Rectal smooth muscle tissue (tissue), 1 donor: Measurements from ENCODE around the gene PFKL.

Source experiments
- H3K27ac ChIP-seq: one replicate; pipeline ENCODE4 v1.7.0; 2013; ENCODE audit warnings: low read depth, low read length, inconsistent platforms
- H3K27me3 ChIP-seq: one replicate; pipeline ENCODE4 v1.7.0; 2013; ENCODE audit warnings: low read length; ENCODE audit not compliant: control insufficient read depth, insufficient read depth
- H3K36me3 ChIP-seq: one replicate; pipeline ENCODE4 v1.7.0; 2013; ENCODE audit warnings: low read length; ENCODE audit not compliant: control insufficient read depth, insufficient read depth
- H3K4me1 ChIP-seq: one replicate; pipeline ENCODE4 v1.7.0; 2013; ENCODE audit warnings: low read length; ENCODE audit not compliant: control insufficient read depth, insufficient read depth
- H3K4me3 ChIP-seq: one replicate; pipeline ENCODE4 v1.7.0; 2013; ENCODE audit warnings: low read length
- H3K9ac ChIP-seq: one replicate; pipeline ENCODE4 v1.7.0; 2013; ENCODE audit warnings: low read length

PFKL gene

DNA sequence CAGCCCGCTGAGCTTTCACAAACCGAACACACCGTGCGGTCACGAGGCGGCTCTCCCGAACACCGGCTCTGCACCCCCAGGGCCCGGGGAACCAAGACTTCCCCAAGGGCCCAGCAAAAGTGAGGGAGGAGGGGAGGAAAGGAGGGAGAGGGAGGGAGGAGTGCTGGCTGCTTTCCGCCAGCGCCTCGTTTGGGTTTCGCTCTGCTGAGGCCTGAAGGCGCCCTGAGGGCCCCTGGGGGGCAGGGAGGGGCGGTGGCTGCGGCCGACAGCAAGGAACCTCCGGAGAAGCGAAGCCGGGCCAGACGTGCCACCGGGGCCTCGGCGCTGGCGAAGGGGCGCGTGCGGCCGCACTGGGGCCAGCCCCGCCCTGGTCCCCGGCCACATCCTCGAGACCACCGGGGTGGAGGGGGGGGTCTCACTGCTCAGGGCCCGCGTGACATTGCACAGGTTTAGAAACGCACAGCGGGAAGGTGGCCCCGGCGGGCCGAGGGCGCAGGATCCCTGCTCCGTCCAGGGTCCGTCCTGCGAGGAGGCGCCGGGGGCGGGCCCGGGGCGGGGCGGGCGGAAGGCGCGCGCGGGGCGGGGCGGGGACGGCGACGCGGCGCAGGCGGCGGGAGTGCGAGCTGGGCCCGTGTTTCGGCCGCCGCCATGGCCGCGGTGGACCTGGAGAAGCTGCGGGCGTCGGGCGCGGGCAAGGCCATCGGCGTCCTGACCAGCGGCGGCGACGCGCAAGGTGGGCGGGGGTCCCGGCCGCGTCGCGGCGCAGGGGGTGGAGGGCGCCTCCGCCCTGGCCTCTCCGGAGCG is at the start of gene PFKL:
Gene PFKL (plus strand): TSS at position 596 of the 804 bp plus-strand sequence. CDS start 53 bp downstream, at position 649.
- Histone ChIP-seq H3K27ac (peak within 1 kb of the TSS; percentile 83), H3K27me3 (peaks cover 3% of the 10 kb centered on the region), H3K9ac (peak within 1 kb of the TSS; percentile 78), H3K36me3 (no peaks in the 10 kb centered on the region), H3K4me3 (peak within 1 kb of the TSS; percentile 82), H3K4me1 (peaks cover 9% of the 10 kb centered on the region)

DNA sequence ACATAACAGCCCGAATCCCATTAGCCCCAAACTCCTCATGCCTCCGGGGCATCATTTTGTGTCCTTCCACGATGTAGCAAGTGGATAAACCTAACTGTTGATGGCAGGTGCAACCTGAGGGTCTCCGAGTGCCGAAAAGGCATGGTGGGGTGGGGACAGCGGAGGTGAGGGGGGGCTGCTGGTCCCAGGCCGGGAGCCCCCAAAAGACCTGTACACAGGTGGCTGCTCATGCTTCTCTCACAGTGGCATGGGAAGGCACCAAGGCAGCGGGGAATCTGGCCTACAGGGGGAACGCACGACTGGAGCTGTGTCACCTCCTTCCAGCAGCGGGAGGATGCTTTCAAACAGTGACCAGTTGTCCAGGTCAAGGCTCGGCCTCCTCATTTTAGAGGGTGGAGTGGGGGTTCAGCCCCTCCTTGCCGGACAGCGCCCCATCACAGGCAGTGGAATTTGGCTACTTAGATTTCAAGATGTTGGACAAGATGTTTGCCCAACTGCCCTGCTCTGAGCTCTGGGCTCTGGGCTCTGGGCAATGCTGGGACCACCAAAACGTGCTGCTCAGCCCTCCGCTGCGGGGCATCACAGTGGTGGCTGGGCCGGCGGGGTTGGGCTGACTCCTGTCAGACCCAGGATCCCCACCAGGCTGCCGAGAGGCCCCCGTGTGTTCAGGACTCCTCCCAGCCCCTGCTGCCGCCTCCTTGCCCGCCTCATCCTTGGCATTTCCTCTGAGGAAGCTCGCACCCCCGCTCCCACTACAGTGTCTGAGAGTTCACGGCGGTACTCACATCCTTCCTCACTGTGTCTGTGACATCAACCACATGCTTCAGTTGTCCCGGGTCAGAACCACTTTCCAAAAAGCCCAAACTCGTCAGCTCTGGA is 45.8 kb upstream of the PFKL start:
- Histone ChIP-seq H3K27me3 (no peaks in the 10 kb centered on the region), H3K4me1 (no peaks in the 10 kb centered on the region), H3K36me3 (no peaks in the 10 kb centered on the region), H3K9ac (no peak overlapping the region), H3K4me3 (no peak overlapping the region), H3K27ac (no peak overlapping the region)

DNA sequence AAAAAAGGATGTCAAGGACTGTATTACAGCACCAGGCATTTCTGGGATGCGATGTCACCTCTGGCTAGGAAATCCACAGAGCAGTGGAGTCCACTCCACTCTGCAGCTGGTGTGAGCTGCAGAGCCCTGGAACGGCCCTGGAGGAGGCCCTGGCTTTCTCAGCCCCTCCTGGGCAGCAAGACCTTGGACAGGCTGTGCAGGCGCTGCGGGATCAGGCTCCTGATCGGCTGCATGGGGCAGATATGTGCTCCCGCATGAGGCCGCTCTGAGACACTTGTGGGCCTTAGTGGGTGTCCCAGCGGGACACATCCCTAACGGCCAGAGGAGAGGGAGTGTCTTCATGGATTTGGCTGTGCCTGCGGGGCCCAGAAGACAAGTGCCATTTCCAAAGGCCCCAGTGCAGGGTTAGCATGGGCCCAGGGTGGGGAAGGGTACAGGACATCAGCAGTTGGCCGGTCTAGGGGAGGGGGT is 44.3 kb upstream of the PFKL start:
- Histone ChIP-seq H3K36me3 (no peaks in the 10 kb centered on the region), H3K9ac (no peak overlapping the region), H3K4me1 (no peaks in the 10 kb centered on the region), H3K27ac (no peak overlapping the region), H3K27me3 (no peaks in the 10 kb centered on the region), H3K4me3 (no peak overlapping the region)

DNA sequence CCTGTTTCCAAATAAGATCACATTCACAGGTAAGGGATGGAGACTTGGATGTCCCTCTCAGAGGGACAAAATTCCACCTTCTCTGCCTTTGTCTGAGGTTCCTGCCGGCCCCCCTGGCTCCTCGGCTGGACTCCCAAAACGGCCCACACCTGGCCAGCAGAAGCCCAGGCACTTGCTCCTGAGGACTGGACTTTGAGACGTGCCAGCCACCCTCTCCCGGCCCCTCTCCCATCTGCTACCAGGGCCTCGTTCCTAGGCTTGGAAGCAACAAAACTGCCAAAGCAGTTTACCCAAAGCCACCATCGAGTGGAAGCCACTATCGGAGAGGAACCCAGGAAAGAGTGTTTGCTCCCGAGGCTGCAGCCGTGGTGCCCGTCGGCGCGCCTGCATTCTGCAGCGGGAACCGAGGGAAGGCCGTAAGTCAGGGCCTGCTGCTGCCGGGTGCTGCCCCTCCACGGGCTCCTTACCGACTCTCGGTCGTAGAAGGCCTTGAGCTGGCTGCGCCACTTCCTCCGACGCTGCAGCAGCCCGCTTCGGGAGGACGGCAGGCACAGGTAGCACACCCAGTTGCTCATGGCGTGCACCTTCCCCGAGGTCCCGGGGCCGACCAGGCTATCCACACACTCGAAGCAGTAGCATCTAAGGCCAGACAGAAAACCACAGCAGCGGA is 41.7 kb upstream of the PFKL start:
- no peaks in the 10 kb centered on the region for H3K4me1 ChIP-seq
- no peaks in the 10 kb centered on the region for H3K27me3 ChIP-seq

DNA sequence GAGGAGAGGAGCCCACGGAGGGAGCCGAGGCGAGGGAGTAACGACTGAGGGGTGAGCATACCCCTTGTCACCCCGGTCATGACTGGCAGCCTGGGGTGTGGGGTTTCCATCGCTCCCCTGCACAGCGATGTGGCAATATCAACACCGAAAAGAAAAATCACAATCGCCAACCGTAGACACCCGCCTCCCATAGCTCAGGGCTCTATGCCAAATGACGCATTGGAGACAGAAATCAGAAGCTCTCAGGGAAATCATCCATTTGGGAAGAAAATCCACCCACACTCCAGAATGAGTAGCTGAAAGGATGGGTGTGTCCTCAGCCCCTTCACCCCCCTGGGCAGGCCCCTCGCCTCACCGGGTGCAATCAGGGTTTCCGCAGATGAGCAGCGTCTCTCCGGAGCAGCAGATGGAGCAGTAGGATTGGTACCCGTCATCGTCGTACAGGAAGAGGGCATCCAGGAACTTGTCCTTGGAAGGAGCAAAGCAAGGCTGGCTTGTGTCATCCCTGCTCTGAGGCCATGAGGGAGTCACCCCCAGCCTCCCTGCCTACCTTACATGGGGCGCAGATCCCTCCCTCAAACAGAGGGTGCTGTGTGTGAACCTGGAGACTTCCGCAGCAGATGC is 40.7 kb upstream of the PFKL start:
- H3K36me3 ChIP-seq, result no peaks in the 10 kb centered on the region
- H3K27me3 ChIP-seq, result no peaks in the 10 kb centered on the region
- H3K4me3 ChIP-seq, result no peak overlapping the region
- H3K4me1 ChIP-seq, result no peaks in the 10 kb centered on the region
- H3K27ac ChIP-seq, result no peak overlapping the region
- H3K9ac ChIP-seq, result no peak overlapping the region

More for the DNA sequence above, 41.7 kb upstream of the PFKL start:
- H3K27ac ChIP-seq, result no peak overlapping the region
- H3K9ac ChIP-seq, result no peak overlapping the region
- H3K4me3 ChIP-seq, result no peak overlapping the region
- no peaks in the 10 kb centered on the region for H3K36me3 ChIP-seq

DNA sequence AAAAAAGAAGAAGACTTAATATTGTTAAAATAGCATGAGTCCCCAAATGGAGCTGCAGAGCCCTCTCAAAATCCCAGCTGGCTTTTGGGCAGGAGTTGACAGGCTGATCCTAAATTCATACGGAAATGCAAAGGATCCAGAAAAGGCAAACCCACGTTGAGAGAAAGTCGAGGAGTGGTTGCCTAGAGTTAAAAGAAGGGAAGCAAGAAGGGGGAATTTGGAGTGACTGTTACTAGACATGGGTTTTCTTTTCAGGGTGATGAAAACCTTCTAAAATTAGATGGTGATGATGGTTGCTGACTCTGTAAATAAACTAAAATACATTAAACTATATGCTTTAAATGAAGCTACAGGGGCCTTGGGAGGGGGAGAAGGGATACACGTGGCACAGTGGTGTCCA is 39.8 kb upstream of the PFKL start:
- no peak overlapping the region for H3K4me3 ChIP-seq
- H3K9ac ChIP-seq, result no peak overlapping the region
- no peaks in the 10 kb centered on the region for H3K4me1 ChIP-seq
- no peak overlapping the region for H3K27ac ChIP-seq
- H3K27me3 ChIP-seq, result no peaks in the 10 kb centered on the region
- H3K36me3 ChIP-seq, result no peaks in the 10 kb centered on the region

DNA sequence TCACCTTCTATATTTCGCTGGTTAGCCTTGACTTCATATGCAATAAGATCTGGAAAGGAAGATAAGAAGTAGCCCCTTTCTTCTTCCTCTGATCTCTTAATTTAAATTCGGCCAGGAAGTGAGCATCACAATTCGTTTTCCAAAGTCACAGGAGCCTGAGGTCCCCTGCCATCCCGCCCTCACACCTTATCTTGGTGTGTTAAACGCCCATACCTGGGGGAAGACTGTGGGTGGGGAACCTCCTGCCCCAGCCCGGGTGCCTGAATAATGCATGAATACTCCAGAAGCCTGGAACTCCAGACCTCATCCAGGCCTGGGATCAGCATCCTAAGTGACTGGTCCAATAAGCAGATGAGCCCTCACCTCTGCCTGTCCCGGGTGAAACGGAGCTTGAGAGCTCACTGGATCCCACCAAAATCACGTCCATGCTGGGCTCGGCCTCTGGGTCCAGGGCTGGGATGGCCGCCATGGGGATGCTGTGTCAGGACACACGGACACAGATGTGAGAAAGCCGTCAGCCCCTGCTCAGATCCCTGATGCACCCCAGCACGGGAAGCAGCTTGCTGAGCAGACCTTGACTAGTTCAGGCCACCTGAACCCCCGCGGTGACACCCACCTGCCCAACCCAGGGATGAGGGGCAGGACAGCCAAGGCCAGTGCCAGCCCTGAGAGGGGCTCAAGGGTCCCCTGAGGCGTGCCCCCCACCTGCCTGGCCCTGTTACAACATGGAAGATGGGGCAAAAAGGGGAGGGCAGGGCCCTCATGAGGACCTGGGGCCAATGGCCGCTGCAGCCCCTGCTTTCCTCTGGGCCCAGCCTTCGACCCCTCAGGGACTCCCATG is 38.8 kb upstream of the PFKL start:
- H3K4me1 ChIP-seq, result no peaks in the 10 kb centered on the region
- no peak overlapping the region for H3K9ac ChIP-seq
- no peaks in the 10 kb centered on the region for H3K27me3 ChIP-seq
- no peaks in the 10 kb centered on the region for H3K36me3 ChIP-seq
- H3K4me3 ChIP-seq, result no peak overlapping the region
- no peak overlapping the region for H3K27ac ChIP-seq

DNA sequence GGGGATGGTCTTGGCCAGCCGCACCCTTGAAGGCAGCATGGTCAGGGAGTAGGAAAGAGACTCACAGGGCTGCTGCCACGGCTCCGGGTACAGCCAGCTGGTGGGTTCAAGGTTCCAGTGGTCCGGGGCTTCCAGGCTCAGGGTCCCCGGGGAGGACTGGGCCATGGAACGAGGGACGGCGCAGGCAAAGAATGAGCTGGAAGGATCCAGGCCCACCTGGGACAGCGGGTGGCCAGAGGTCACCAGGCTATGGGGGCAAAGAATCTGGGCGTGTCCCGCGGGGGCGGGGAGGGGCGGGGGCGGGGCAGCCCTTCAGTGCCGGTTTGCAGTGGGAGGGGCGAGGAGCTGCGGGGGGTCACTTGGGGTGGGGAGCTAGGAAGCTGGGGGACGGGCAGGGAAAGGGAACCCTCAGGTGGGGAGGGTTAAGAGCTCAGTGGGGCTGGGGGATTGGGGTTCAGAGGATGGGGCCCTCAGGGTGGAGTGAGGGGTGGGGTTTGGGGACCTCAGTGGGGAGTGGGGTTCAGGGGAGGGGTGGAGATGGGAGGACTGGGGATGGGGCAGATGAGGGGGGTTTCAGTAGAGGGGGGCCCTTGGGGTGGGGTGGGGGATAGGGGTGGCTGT is 38.1 kb upstream of the PFKL start, which contains the start of gene DNMT3L:
Gene DNMT3L (minus strand): TSS at position 223 of the 621 bp plus-strand sequence. CDS start 638 bp downstream, outside the sequence.
- no peaks in the 10 kb centered on the region for H3K36me3 ChIP-seq

DNA sequence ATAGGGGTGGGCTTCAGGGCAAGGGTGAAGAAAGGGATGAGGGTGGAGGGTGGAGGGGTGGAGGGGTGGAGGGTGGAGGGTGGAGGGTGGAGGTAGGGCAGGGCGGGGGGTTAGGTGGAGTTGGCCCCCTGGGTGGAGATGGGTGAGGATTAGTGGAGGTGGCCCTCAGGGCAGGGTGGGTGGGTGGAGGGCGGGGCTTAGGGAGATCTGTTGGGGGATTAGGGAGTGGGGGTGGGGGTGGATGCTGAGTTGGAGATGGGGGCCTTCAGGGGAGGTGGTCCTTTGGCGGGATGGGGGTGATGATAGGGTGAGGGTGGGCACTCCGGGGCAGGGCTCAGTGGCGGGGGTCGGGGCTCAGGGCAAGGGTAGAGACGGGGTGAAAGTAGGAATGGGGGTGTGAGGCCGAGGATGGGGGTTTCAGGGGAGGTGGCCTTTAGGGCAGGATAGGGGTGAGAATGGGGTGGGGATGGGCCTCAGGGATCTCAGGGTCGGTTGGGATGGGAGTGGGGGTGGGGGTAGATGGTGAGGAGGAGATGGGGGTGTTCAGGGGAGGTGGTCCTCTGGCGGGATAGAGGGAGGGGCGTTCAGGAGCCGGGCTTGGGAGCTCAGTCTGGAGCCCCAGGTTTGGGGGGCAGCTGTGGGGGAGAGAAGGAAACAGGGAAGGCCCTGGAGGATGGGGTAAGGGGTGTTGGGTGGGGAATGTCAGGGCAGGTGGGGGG is 37.4 kb upstream of the PFKL start:
- Histone ChIP-seq H3K36me3 (no peaks in the 10 kb centered on the region), H3K9ac (no peak overlapping the region), H3K4me3 (no peak overlapping the region), H3K27ac (no peak overlapping the region), H3K4me1 (no peaks in the 10 kb centered on the region), H3K27me3 (no peaks in the 10 kb centered on the region)

More for the DNA sequence above, 38.1 kb upstream of the PFKL start, which contains the start of gene DNMT3L:
- Histone ChIP-seq H3K4me3 (no peak within 1 kb of the TSS), H3K4me1 (no peaks in the 10 kb centered on the region), H3K27me3 (no peaks in the 10 kb centered on the region), H3K27ac (no peak within 1 kb of the TSS), H3K9ac (no peak within 1 kb of the TSS)

DNA sequence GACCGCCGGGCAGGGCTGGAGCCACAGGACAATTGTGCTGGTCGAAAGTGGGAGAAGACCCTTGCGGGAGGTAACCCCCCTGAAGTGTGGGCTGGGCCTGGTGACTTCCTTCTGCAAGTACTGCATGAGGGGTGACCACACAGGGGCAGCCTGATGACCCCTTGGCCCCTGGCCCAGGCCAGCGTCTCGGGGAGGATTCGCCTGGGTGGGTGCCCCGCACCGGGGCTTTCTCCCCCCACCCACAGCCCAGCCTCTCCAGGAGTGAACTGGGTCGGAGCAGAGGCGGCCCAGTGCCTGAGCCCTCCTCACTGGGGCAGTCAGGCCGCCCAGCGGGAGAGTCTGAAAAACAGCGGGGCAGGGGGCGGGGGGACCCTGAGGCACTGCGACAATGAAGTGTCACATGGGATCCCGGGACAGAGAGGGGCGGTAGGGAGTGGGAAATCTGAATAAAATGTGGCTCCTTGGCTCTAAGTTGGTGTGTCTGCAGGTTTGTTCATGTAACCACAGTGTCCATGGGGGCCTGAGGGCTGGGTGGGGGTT is 36.6 kb upstream of the PFKL start:
- Histone ChIP-seq H3K9ac (no peak overlapping the region), H3K27me3 (no peaks in the 10 kb centered on the region), H3K4me3 (no peak overlapping the region), H3K36me3 (no peaks in the 10 kb centered on the region), H3K27ac (no peak overlapping the region), H3K4me1 (no peaks in the 10 kb centered on the region)
